Heart left ventricle (tissue), 13 donors: ENCODE results near the gene ACVR1.

ENCODE experiments used
- POLR2A ChIP-seq, 2 donors: fragments of 450-650 bp; IDR thresholded peaks; one replicate each; pipeline ENCODE4 v1.6.1; 2017; ENCODE audit warnings: antibody characterized with exemption in 2 of 2, mild to moderate bottlenecking in 2 of 2, moderate library complexity in 2 of 2
- TF ChIP-seq, protein P1 (sequence below), 12 donors: fragments of 200-600 bp; sonication (generic) in 4 of 12; IDR thresholded peaks; one replicate each; pipeline versions ENCODE4 v1.5.0 to v1.8.0; 2018 to 2022; ENCODE audit warnings: antibody characterized with exemption in 12 of 12, mild to moderate bottlenecking in 5 of 12
- donor health status: ischemic (EF 13 %, LVEDD 7.1; RV severe dilation, severe dysfunction).
- donor health status: DM: no; HTN: yes; CAD: no.
- donor health status: DM: no; HTN: no; CAD: no.
- donor health status: ischemic (EF 25% LVEDD 6.9; RV normal size, moderate dysfunction).
- donor health status: ischemic (EF 25% LVEDD 5.7; RV mildly dilated, moderate dysfunction).
- donor health status: ischemic (EF 35%, LVEDD 5.7; RV mildly dilated, moderate dysfunction).
- donor health status: nonischemic (EF 11% LVEDD 7.7; RV severe dilation, severe dysfunction).
- donor health status: DM: yes; HTN: yes; CAD: no.
- donor health status: PGD.
- donor health status: ischemic (EF 29% LVEDD 5.4; RV normal size, mild dysfunction).
- donor health status: nonischemic (EF 23%, LVEDD 6.1; RV moderate dilation, normal function).

DNA sequence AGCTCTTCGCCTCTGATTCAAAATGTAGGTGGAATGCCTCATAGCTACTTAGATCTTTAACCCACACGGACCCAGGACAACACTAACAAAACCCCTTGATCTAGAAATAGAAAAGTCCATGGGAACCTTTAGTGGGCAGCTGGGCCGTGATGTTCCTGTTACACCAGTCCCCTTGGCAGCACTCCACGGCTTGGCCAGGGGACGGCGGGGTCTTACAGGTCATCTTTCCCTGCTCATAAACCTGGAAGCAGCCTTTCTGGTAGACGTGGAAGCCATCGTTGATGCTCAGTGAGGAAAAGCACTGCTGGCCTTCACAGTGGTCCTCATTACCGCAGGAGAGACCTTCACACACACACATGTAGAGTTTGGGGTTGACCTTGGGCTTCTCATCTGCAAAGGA, 95.9 kb downstream of the ACVR1 start:
- TF ChIP-seq, protein P1, sequence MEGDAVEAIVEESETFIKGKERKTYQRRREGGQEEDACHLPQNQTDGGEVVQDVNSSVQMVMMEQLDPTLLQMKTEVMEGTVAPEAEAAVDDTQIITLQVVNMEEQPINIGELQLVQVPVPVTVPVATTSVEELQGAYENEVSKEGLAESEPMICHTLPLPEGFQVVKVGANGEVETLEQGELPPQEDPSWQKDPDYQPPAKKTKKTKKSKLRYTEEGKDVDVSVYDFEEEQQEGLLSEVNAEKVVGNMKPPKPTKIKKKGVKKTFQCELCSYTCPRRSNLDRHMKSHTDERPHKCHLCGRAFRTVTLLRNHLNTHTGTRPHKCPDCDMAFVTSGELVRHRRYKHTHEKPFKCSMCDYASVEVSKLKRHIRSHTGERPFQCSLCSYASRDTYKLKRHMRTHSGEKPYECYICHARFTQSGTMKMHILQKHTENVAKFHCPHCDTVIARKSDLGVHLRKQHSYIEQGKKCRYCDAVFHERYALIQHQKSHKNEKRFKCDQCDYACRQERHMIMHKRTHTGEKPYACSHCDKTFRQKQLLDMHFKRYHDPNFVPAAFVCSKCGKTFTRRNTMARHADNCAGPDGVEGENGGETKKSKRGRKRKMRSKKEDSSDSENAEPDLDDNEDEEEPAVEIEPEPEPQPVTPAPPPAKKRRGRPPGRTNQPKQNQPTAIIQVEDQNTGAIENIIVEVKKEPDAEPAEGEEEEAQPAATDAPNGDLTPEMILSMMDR (IDR thresholded peaks at IDR 0.05) = no peak
- TF ChIP-seq POLR2A (IDR thresholded peaks at IDR 0.05) = no peak
